Measurements from ENCODE around the gene ESR2.

GRCh38 chr14:64184103-64184729, 110.0 kb downstream of the ESR2 start:
- no peak for TF ChIP-seq CTCF (IDR thresholded peaks at IDR 0.05)
- no peak for TF ChIP-seq POLR2A (IDR thresholded peaks at IDR 0.05)

All from breast epithelium (tissue), 3 donors.